HepG2 (cell line): ENCODE measurements around the gene PHF19. TPM values are rescaled to one million over a fixed set of nuclear protein-coding genes. Genes with fewer than 3 reads are reported as not detected.
A peak's percentile ranks its signal among the peaks of the same experiment; 100 is the strongest.

Experiments
- ATAC-seq: fragments of 200-7000 bp; cut with Tn5 transposase; 3 replicates; pipeline ENCODE4 v1.9.1; 2020; ENCODE audit warnings: mild to moderate bottlenecking, moderate library complexity
- BruUV-seq: library from RNA; stranded (reverse); fragments of 400-500 nt; replicated peaks from 2 replicates; lab custom pipeline; 2021; lab: Mats Ljungman, UMichigan
- CTCF ChIA-PET: fragments of 300-600 bp; formaldehyde crosslinking; extraction: SDS; loops from one replicate; lab custom pipeline; 2021; ENCODE audit warnings: low total read pairs, inconsistent platforms, low intra/inter-chr PET ratio; lab: Yijun Ruan, JAX
- POLR2A ChIA-PET: fragments of 350-600 bp; sonication (Branson Sonifier 250); formaldehyde crosslinking; loops from one replicate; lab custom pipeline; 2020; ENCODE audit warnings: antibody characterized with exemption, inconsistent platforms; lab: Yijun Ruan, JAX
- DNase-seq: peaks from one replicate; pipeline ENCODE4 v3.0.0-alpha.2; 2015; ENCODE audit warnings: low spot score
- FAIRE-seq: peaks from 3 replicates; lab custom pipeline; 2011; peaks lifted over from hg19 to GRCh38; lab: Jason Lieb, UNC
- H2AFZ ChIP-seq: one replicate; pipeline ENCODE4 v1.6.1; 2011; ENCODE audit warnings: low read length, inconsistent platforms
- H3K27ac ChIP-seq: fragments of 300-600 bp; 3 replicates; pipeline ENCODE4 v1.8.0; 2011; ENCODE audit warnings: mixed run types, mild to moderate bottlenecking, mixed read lengths, low read length, inconsistent platforms; ENCODE audit not compliant: insufficient read depth; ENCODE audit errors: extremely low read length
- H3K27me3 ChIP-seq, 2 experiments: fragments of 200-600 bp in 1 of 2; 2 replicates in 1 of 2; 3 replicates in 1 of 2; pipeline versions ENCODE4 v1.6.0 to v1.8.0; 2011; ENCODE audit warnings: low read length in 2 of 2, mild to moderate bottlenecking in 2 of 2, moderate library complexity in 2 of 2, inconsistent platforms in 1 of 2; ENCODE audit not compliant: insufficient read depth in 2 of 2, control insufficient read depth in 1 of 2
- H3K36me3 ChIP-seq, 2 experiments: fragments of 200-600 bp in 1 of 2; replicated peaks in 1 of 2; 2 replicates in 1 of 2; 3 replicates in 1 of 2; pipeline versions ENCODE4 v1.5.1 to v1.8.0; 2011; ENCODE audit warnings: low read length in 2 of 2, inconsistent platforms in 1 of 2; ENCODE audit not compliant: insufficient read depth in 2 of 2, control insufficient read depth in 1 of 2
- H3K4me1 ChIP-seq: 2 replicates; pipeline ENCODE4 v1.5.1; 2012; ENCODE audit warnings: low read length, inconsistent platforms; ENCODE audit not compliant: insufficient read depth
- H3K4me2 ChIP-seq: 2 replicates; pipeline ENCODE4 v1.6.0; 2011; ENCODE audit warnings: low read depth, low read length, inconsistent platforms
- H3K4me3 ChIP-seq, 3 experiments: fragments of 200-600 bp in 1 of 3; sonication (generic), shearing (Covaris generic) in 1 of 3; replicated peaks in 1 of 3; 2 replicates each; pipeline ENCODE4 v1.5.1; 2011 to 2016; ENCODE audit warnings: low read length in 3 of 3, inconsistent platforms in 2 of 3, low read depth in 2 of 3, mild to moderate bottlenecking in 2 of 3, control low read depth in 1 of 3, mixed read lengths in 1 of 3; ENCODE audit not compliant: insufficient read depth in 1 of 3
- H3K79me2 ChIP-seq: one replicate; pipeline ENCODE4 v1.6.1; 2011; ENCODE audit warnings: low read length, inconsistent platforms; ENCODE audit not compliant: insufficient read depth
- H3K9ac ChIP-seq: 2 replicates; pipeline ENCODE4 v1.6.0; 2011; ENCODE audit warnings: mild to moderate bottlenecking, low read depth, low read length, inconsistent platforms; ENCODE audit not compliant: insufficient read depth
- H3K9me3 ChIP-seq: 2 replicates; pipeline ENCODE4 v1.5.1; 2012; ENCODE audit warnings: mild to moderate bottlenecking, low read length
- H4K20me1 ChIP-seq: 2 replicates; pipeline ENCODE4 v1.6.0; 2011; ENCODE audit warnings: inconsistent platforms, mild to moderate bottlenecking, low read length, moderate library complexity; ENCODE audit not compliant: insufficient read depth
- EP300 ChIP-seq, 3 experiments: sonication (generic) in 1 of 3; formaldehyde crosslinking in 1 of 3; IDR thresholded peaks; 2 replicates each; pipeline versions ENCODE4 v1.5.1 to v1.6.1; 2011 to 2020; ENCODE audit warnings: low read depth in 2 of 3, low read length in 2 of 3, borderline replicate concordance in 1 of 3, improper control_type of control experiment in 1 of 3, mild to moderate bottlenecking in 1 of 3, missing genetic modification reagents in 1 of 3, moderate library complexity in 1 of 3
- FOSL2 ChIP-seq: sonication (generic); formaldehyde crosslinking; IDR thresholded peaks from 2 replicates; pipeline ENCODE4 v1.4.0; 2020; ENCODE audit warnings: missing genetic modification reagents
- TGIF2 ChIP-seq: IDR thresholded peaks from 2 replicates; pipeline ENCODE4 v1.6.1; 2016; ENCODE audit warnings: control low read depth, missing compliant biosample characterization
- ZBTB10 ChIP-seq: sonication (generic); formaldehyde crosslinking; IDR thresholded peaks from 2 replicates; pipeline ENCODE4 v1.4.0; 2020; ENCODE audit warnings: missing genetic modification reagents, borderline replicate concordance
- ZNF431 ChIP-seq: sonication (generic); formaldehyde crosslinking; IDR thresholded peaks from 2 replicates; pipeline ENCODE4 v1.9.0; 2022; ENCODE audit warnings: missing genetic modification reagents, low read depth, mild to moderate bottlenecking, borderline replicate concordance
- ZNF451 ChIP-seq: sonication (generic); formaldehyde crosslinking; IDR thresholded peaks from 2 replicates; pipeline ENCODE4 v1.5.0; 2020; ENCODE audit warnings: mild to moderate bottlenecking, missing genetic modification reagents
- WGBS: methylation state at CpG from one replicate; pipeline ENCODE4 v1.1.6; 2017; ENCODE audit warnings: low lambda C conversion rate; 5-methylcytosine and 5-hydroxymethylcytosine counted together
- in situ Hi-C: cut with HindIII; loops from 2 replicates; pipeline ENCODE4 v1.10.0; 2017; ENCODE audit warnings: low pct_unique_long_range_greater_than_20kb; ENCODE audit not compliant: extremely low pct_ligation_motif_present
- intact Hi-C: fragments of 100-400 bp; cut with micrococcal nuclease; formaldehyde crosslinking; loops from one replicate; pipeline ENCODE4 v1.10.0; 2022; ENCODE audit not compliant: unreplicated experiment
- polyA plus RNA-seq, 8 experiments: library from polyadenylated mRNA; depleted of rRNA in 3 of 8; stranded (reverse) in 7 of 8; unstranded in 1 of 8; fragments of >200 nt; fragmentation: Illumina TruSeq in 4 of 8; extraction: Trizol in 4 of 8; gene quantifications; 2 replicates each; pipeline versions ENCODE4 v1.2.1 to v1.2.3, GENCODE V29; 2011 to 2016; ENCODE audit warnings: low read depth in 4 of 8, missing spikeins in 1 of 8, mixed read lengths in 1 of 8; ENCODE audit not compliant: insufficient read depth in 1 of 8
- total RNA-seq, 5 experiments: library from RNA; depleted of rRNA; stranded (reverse); fragments of >200 nt; fragmentation: Illumina TruSeq; extraction: Trizol; gene quantifications; 2 replicates each; pipeline ENCODE4 v1.2.3, GENCODE V29; 2016; ENCODE audit warnings: low read depth in 1 of 5
- TF ChIP-seq, protein P1 (sequence below): sonication (generic); formaldehyde crosslinking; IDR thresholded peaks from 2 replicates; pipeline ENCODE4 v1.4.0; 2020; ENCODE audit warnings: missing genetic modification reagents

Gene PHF19
- total and polyA plus RNA-seq, 2 of the 13 experiments (the other 11 are each of a cell fraction or from before 2014, with no cell fraction given), result 29.7 to 41.3 TPM

DNA sequence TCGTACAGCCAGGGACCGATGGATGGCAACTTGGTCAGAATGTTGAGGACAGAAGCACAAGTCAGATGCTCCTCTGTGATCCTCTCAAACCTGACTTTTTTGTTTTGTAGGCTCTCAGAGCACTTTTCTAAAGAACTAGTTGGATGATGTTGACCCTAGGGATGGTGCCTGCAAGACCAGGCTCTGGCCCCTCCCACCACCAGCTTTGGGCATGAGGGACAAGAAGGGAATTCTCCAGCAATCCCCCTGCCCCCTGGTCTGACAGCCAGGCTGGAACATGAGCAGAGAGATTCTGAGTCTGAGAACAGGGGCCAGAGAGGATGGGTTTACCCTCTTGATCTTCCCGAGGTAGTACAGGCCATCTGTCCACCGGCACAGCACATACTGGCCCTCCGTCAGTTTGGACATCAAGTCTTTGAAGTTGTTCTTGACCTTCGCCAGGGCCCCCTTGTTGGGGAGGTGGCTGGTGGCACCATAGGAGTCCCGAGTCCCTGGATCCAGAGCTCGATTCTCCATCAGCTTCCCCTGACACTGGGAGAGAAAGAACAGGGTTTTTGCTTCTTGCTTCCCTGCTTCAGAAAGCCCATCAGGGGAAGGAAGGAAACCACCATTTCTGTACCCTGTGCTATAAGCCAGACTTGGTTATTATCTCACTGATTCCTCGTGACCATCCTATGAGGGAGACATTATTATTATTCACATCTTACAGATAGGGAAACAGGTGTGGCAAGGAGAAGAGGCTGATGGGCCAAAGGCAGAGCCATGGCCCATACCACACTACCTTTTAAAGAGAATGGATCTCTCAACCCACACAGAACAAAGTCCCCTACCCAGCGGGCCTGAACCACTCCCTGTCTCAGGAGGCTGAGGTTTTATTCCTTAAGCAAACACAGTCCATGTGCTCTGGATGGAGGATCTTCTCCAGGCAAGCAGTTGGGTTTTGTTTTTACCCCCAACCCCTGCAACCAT, 2.5 kb downstream of the PHF19 start (continued):
- TF ChIP-seq ZNF451 (CRISPR knock-in tag) (no peak), ZBTB10 (no peak), TGIF2 (no peak)

DNA sequence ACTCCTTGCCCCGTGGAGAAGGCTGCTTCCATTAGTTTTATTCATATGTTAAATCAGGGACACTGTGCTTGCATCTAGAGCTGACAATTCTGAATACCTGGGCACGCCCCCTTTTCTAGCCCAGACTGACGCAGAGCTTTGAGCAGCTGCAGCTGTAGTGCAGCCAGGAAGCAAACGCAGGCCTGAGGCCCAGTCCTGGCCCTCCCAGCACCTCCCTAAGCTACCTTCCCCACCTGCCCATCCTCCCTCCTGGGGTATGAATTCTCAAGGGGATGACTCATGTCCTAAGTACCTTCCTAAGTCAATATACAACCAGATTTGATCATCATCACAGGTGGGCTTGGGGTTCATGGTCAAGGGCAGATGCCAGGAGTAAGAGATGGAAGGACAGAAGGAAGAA, 3.5 kb downstream of the PHF19 start:
- 97% methylated on average over 4 of the region's 4 CpGs for WGBS
- H3K27me3 ChIP-seq, result no peaks in the 10 kb centered on the region; a peak in 1 of 5 replicates
- peaks cover 38% of the 10 kb centered on the region for H3K4me1 ChIP-seq
- DNase-seq (no peak), ATAC-seq (no peak), FAIRE-seq (no peak)
- H3K9ac ChIP-seq, result no peak overlapping the region
- H3K27ac ChIP-seq, result no peak overlapping the region
- no peaks in the 10 kb centered on the region for H3K9me3 ChIP-seq
- peaks cover 13 to 49% of the 10 kb centered on the region in 2 experiments; a peak in 4 of 5 replicates for H3K36me3 ChIP-seq
- no peak overlapping the region for H2AFZ ChIP-seq
- no peak overlapping the region for H3K4me3 ChIP-seq
- H3K79me2 ChIP-seq, result peaks cover 14% of the 10 kb centered on the region
- H3K4me2 ChIP-seq, result no peak overlapping the region
- no TSS peak for BruUV-seq
- intact Hi-C loops, result no loop called here
- H4K20me1 ChIP-seq, result no peaks in the 10 kb centered on the region
- in situ Hi-C loops, result no loop called here
- ChIA-PET POLR2A (no interaction called here), CTCF (no interaction called here)
- TF ChIP-seq FOSL2 (CRISPR knock-in tag), result peak; percentile 39; the same call in 1 of the 2 replicates
- TF ChIP-seq ZNF431 (CRISPR knock-in tag), result no peak
- no peak for TF ChIP-seq EP300 (IDR thresholded peaks at IDR 0.05; ENCODE audit: low read depth in 2 of 2, low read length in 2 of 2)
- 0 out of 2 replicates have a peak, but pooled peaks have one; percentile 8 for TF ChIP-seq EP300 (CRISPR knock-in tag; IDR thresholded peaks at IDR 0.05; ENCODE audit: borderline replicate concordance)
- TF ChIP-seq, protein P1, sequence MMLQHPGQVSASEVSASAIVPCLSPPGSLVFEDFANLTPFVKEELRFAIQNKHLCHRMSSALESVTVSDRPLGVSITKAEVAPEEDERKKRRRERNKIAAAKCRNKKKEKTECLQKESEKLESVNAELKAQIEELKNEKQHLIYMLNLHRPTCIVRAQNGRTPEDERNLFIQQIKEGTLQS (CRISPR knock-in tag), result 0 out of 2 replicates have a peak, but pooled peaks have one; percentile 27
